ENCODE data around the gene SH3BP5L. TPM values are rescaled to one million over a fixed set of nuclear protein-coding genes. Genes with fewer than 3 reads are reported as not detected.
"Not testable (repeated sequence)": the region's sequence is repeated elsewhere in the genome, so short reads cannot be mapped to it uniquely, and the experiment has no call there.

Gene SH3BP5L
- total RNA-seq, 2 donors from 2014 or later, result 13.7 to 14.8 TPM

DNA sequence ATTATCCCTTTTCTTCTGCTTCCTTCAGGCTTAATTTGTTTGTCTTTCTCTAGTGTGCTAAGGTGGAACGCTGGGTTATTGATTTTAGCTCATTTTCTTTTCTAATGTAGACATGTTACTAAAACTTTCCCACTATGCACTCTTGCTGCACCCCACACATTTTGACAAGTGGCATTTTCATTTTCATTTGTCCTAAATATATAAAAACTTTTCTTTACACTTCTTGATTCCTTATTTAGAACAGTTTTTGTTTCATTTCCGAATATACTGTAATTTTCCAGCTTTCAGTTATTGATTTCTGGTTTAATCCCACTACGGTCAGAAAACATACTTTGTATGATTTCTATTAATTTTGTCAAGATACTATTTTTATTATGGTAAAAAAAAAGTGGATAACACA, 25.3 kb downstream of the SH3BP5L start:
- DNase-seq, result no peak
- no peak overlapping the region for H3K27ac ChIP-seq
- H3K9me3 ChIP-seq, result no peaks in the 10 kb centered on the region
- peaks cover 10% of the 10 kb centered on the region for H3K4me1 ChIP-seq
- H3K4me3 ChIP-seq, result no peak overlapping the region
- TF ChIP-seq, protein P1, sequence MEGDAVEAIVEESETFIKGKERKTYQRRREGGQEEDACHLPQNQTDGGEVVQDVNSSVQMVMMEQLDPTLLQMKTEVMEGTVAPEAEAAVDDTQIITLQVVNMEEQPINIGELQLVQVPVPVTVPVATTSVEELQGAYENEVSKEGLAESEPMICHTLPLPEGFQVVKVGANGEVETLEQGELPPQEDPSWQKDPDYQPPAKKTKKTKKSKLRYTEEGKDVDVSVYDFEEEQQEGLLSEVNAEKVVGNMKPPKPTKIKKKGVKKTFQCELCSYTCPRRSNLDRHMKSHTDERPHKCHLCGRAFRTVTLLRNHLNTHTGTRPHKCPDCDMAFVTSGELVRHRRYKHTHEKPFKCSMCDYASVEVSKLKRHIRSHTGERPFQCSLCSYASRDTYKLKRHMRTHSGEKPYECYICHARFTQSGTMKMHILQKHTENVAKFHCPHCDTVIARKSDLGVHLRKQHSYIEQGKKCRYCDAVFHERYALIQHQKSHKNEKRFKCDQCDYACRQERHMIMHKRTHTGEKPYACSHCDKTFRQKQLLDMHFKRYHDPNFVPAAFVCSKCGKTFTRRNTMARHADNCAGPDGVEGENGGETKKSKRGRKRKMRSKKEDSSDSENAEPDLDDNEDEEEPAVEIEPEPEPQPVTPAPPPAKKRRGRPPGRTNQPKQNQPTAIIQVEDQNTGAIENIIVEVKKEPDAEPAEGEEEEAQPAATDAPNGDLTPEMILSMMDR (IDR thresholded peaks at IDR 0.05), result no peak
- TF ChIP-seq POLR2A (IDR thresholded peaks at IDR 0.05), result no peak
- whole genome bisulfite sequencing, 2 donors, result 30 to 35% methylated on average over 3 of the region's 3 CpGs
- H3K36me3 ChIP-seq (replicated peaks in 1 of 2; ENCODE audit: insufficient read depth in 1 of 2, low read depth in 2 of 2), result no peaks in the 10 kb centered on the region
- intact Hi-C loops (cut with DNase I), result no loop called here
- ATAC-seq, result no peak
- no peaks in the 10 kb centered on the region for H3K27me3 ChIP-seq

DNA sequence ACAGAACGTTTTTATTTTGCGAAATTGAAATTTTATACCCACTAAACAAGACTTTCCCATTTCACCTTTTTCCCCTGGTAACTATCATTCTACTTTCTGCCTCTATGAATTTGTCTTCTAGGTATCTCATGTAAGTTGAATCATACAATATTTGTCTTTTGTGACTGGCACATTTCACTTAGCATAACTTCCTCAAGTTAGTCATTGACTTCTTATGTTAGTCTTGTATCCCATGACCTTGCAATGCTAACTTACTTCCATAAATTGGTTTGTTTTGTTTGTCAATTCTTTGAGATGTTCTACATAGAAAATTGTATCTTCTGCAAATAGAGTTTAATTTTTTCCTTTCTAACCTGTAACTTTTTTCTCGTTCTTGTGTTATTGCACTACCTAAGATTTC, 26.9 kb downstream of the SH3BP5L start:
- WGBS, 2 donors, result 59 to 76% methylated on average over 3 of the region's 3 CpGs
- Histone ChIP-seq H3K36me3 (replicated peaks in 1 of 2; ENCODE audit: insufficient read depth in 1 of 2, low read depth in 2 of 2) (no peaks in the 10 kb centered on the region), H3K27me3 (no peaks in the 10 kb centered on the region), H3K9me3 (no peaks in the 10 kb centered on the region), H3K4me1 (no peaks in the 10 kb centered on the region), H3K27ac (no peak overlapping the region), H3K4me3 (no peak overlapping the region)
- DNase-seq (no peak), ATAC-seq (no peak)
- intact Hi-C loops (cut with DNase I), result no loop called here
- no peak for TF ChIP-seq POLR2A (IDR thresholded peaks at IDR 0.05)
- TF ChIP-seq, protein P1 (IDR thresholded peaks at IDR 0.05), result no peak

DNA sequence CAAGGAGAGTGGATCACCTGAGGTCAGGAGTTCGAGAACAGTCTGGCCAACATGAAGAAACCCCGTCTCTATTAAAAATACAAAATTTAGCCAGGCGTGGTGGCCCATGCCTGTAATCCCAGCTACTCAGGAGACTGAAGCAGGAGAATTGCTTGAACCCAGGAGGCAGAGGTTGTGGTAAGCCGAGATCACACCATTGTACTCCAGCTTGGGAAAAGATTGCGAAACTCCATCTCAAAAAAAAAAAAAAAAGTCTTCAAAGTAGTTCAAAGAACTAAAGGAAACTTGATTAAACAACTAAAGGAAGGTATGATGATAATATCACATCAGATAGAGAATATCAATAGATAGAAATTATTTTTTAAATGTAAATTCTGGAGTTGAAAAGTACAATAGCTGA, 31.1 kb downstream of the SH3BP5L start:
- intact Hi-C loops (cut with DNase I); H3K27ac ChIP-seq; H3K9me3 ChIP-seq; H3K4me1 ChIP-seq; H3K4me3 ChIP-seq; H3K36me3 ChIP-seq (replicated peaks in 1 of 2; ENCODE audit: insufficient read depth in 1 of 2, low read depth in 2 of 2); DNase-seq; ATAC-seq; H3K27me3 ChIP-seq: not testable (repeated sequence)
- 83 to 85% methylated on average over 5 of the region's 5 CpGs for WGBS, 2 donors

DNA sequence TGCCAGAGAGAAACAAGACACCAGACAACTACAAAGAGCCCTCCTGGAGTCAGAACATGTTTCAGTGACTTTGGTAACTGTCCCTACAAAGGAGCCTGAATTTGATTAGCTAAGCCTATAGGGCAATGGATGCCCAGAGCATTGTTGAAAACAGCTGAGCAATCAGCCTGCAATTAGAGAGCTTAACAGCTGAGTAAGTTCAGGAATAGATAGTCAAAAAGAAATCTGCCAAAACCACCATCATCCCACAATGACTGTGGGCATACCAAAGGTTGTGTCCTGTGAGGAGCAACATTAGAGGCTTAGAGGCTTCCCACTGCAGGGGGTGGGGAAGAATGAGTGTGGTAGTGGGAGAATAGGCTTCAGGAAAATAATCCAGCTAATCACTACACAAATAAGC, 32.1 kb downstream of the SH3BP5L start:
- intact Hi-C loops (cut with DNase I), result no loop called here
- Histone ChIP-seq H3K27me3 (no peaks in the 10 kb centered on the region), H3K9me3 (no peaks in the 10 kb centered on the region), H3K36me3 (replicated peaks in 1 of 2; ENCODE audit: insufficient read depth in 1 of 2, low read depth in 2 of 2) (no peaks in the 10 kb centered on the region), H3K4me3 (no peak overlapping the region), H3K27ac (no peak overlapping the region), H3K4me1 (peaks cover 4% of the 10 kb centered on the region)
- DNase-seq, result no peak
- ATAC-seq, result no peak
- TF ChIP-seq, protein P1 (IDR thresholded peaks at IDR 0.05), result no peak
- TF ChIP-seq POLR2A (IDR thresholded peaks at IDR 0.05), result no peak

DNA sequence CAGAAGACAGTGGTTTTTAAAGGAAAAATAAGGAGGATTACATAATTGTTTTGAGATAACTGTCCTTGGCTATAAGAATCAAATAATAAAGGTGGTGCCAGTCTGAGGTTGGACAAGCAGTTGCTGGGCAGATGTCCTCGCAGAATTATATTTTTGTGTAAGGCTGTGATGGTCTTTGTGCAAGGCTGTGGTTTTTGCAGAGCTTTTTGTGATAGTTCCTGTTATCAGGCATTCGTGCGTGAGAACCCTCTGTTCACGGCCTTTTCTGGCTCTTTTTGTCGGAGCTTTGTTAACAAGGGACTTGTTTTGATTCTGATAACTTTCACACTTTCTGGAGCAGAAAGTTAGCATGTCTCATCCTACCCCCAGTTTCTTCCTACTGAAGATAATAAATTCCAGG, 33.4 kb downstream of the SH3BP5L start:
- no peak for ATAC-seq
- no peaks in the 10 kb centered on the region for H3K27me3 ChIP-seq
- DNase-seq, result no peak
- intact Hi-C loops (cut with DNase I), result no loop called here
- TF ChIP-seq POLR2A (IDR thresholded peaks at IDR 0.05), result no peak
- TF ChIP-seq, protein P1 (IDR thresholded peaks at IDR 0.05), result no peak
- no peak overlapping the region for H3K4me3 ChIP-seq
- H3K4me1 ChIP-seq, result peaks cover 4% of the 10 kb centered on the region
- no peaks in the 10 kb centered on the region for H3K9me3 ChIP-seq
- no peak overlapping the region for H3K27ac ChIP-seq
- 39 to 58% methylated on average over 5 of the region's 5 CpGs for WGBS, 2 donors
- no peaks in the 10 kb centered on the region for H3K36me3 ChIP-seq (replicated peaks in 1 of 2; ENCODE audit: insufficient read depth in 1 of 2, low read depth in 2 of 2)
